ENCODE measurements around the gene ELF1. TPM values are rescaled to one million over a fixed set of nuclear protein-coding genes. Genes with fewer than 3 reads are reported as not detected.

The ELF1 gene
- total and polyA plus RNA-seq, 2 experiments from 2014 or later: 7.0 to 12.7 TPM

DNA sequence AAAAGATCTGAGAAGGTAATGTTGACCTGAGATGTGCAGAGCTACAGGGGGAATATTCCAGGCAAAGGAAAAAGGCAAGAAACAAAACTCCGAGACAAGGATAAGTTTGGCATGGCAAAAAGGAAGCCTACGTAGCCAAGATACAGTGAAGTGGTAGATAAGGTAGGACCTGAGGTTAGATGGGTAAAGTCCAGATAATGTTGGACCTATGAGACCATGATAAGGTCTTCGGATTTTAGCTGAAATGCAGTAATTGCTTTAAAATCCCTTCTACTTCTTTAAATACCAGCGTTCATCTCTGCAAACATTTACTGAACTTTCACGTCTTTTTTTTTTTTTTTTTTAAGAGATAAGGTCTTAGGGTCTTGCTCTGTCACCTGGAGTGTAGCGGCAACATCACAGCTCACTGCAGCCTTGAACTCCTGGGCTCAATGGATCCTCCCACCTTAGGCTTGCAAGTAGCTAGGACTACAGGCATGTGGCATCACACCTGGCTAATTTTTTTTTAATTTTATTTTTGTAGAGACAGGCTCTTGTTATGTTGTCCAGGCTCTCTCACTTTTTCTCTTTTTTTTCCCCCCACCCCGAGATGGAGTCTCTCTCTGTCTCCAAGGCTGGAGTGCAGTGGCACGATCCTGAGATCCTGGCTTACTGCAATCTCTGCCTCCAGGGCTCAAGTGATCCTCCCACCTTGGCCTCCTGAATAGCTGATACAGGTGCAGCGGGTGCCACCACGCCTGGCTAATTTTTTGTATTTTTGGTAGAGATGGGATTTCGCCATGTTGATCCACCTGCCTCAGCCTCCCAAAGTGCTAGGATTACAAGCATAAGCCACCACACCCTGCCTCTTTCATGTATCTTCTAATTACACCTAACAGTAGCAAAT is 38.0 kb upstream of the ELF1 start:
- H3K4me3 Mint-ChIP-seq: no peak overlapping the region
- no peaks in the 10 kb centered on the region for H3K27me3 ChIP-seq (ENCODE audit: insufficient read depth)
- H3K9me3 Mint-ChIP-seq: peaks cover 5% of the 10 kb centered on the region; the same call in 2 of the 3 replicates
- no peaks in the 10 kb centered on the region; the same call in 1 of the 2 replicates for H3F3A ChIP-seq (replicated peaks; ENCODE audit: low read depth)
- no peak overlapping the region for H3K27ac ChIP-seq (ENCODE audit: low read depth)
- no peaks in the 10 kb centered on the region for H3K9me2 ChIP-seq (ENCODE audit: insufficient read depth)
- no peak overlapping the region for H2AFZ ChIP-seq
- H3K4me1 Mint-ChIP-seq: peaks cover 20% of the 10 kb centered on the region
- no peak for TF ChIP-seq STAT1 (IDR thresholded peaks at IDR 0.05; ENCODE audit: unreplicated experiment)
- TF ChIP-seq ZNF331 (CRISPR knock-in tag; IDR thresholded peaks at IDR 0.05; ENCODE audit: low read depth): no peak
- TF ChIP-seq EZH2phosphoT487 (IDR thresholded peaks at IDR 0.05; ENCODE audit: unreplicated experiment): no peak
- TF ChIP-seq ZNF114 (CRISPR knock-in tag; IDR thresholded peaks at IDR 0.05): no peak
- no peaks in the 10 kb centered on the region; the same call in 2 of the 3 replicates for H3K36me3 Mint-ChIP-seq (ENCODE audit: low read depth)
- H4K20me1 ChIP-seq (replicated peaks; ENCODE audit: insufficient read depth): peaks cover 2% of the 10 kb centered on the region; the same call in 1 of the 2 replicates
- no peak for DNase-seq (ENCODE audit: low spot score)
- H3K27ac Mint-ChIP-seq: no peak overlapping the region
- ATAC-seq: no peak
- no peak overlapping the region for H3K4me3 ChIP-seq
- peaks cover 38% of the 10 kb centered on the region for H3K79me2 ChIP-seq (replicated peaks; ENCODE audit: insufficient read depth)
- H3K27me3 Mint-ChIP-seq (ENCODE audit: insufficient read depth, low read depth, poor library complexity): peaks cover 17% of the 10 kb centered on the region
- H3K36me3 ChIP-seq (ENCODE audit: insufficient read depth): no peaks in the 10 kb centered on the region
- peaks cover 8% of the 10 kb centered on the region; the same call in 1 of the 2 replicates for H3K4me1 ChIP-seq (ENCODE audit: insufficient read depth)
- no peak overlapping the region for H3K4me2 ChIP-seq

DNA sequence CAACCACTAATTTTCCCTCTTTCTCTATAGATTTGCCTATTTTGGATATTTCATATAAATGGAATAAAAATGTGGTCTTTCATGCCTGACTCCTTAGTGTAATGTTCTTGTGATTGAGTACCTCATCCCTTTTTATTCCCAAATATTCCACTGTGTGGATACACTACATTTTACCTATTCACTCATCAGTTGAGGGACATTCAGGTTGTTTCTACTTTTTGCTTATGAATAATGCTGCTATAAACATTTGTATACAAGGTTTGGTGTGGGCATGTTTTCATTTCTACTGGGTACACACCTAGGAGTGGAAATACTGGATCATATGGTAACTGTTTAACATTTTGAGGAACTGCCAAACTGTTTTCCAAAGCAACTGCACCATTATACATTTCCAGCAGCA is 37.1 kb upstream of the ELF1 start:
- ATAC-seq (no peak), DNase-seq (ENCODE audit: low spot score) (no peak)
- H3K79me2 ChIP-seq (replicated peaks; ENCODE audit: insufficient read depth): peaks cover 38% of the 10 kb centered on the region
- Mint-ChIP-seq H3K9me3 (peaks cover 5% of the 10 kb centered on the region; the same call in 2 of the 3 replicates), H3K4me1 (peaks cover 20% of the 10 kb centered on the region), H3K36me3 (ENCODE audit: low read depth) (no peaks in the 10 kb centered on the region), H3K4me3 (no peak overlapping the region), H3K27me3 (ENCODE audit: insufficient read depth, low read depth, poor library complexity) (peaks cover 13% of the 10 kb centered on the region), H3K27ac (no peak overlapping the region)
- no peak overlapping the region for H3K4me2 ChIP-seq
- H4K20me1 ChIP-seq (replicated peaks; ENCODE audit: insufficient read depth): peaks cover 2% of the 10 kb centered on the region; the same call in 1 of the 2 replicates
- H3K4me3 ChIP-seq: no peak overlapping the region
- peaks cover 8% of the 10 kb centered on the region; the same call in 1 of the 2 replicates for H3K4me1 ChIP-seq (ENCODE audit: insufficient read depth)
- H2AFZ ChIP-seq: no peak overlapping the region
- H3K27me3 ChIP-seq (ENCODE audit: insufficient read depth): no peaks in the 10 kb centered on the region
- H3K27ac ChIP-seq (ENCODE audit: low read depth): no peak overlapping the region
- H3K9me2 ChIP-seq (ENCODE audit: insufficient read depth): no peaks in the 10 kb centered on the region
- H3F3A ChIP-seq (replicated peaks; ENCODE audit: low read depth): no peaks in the 10 kb centered on the region; the same call in 1 of the 2 replicates
- no peaks in the 10 kb centered on the region for H3K36me3 ChIP-seq (ENCODE audit: insufficient read depth)
- TF ChIP-seq JUNB (IDR thresholded peaks at IDR 0.05; ENCODE audit: unreplicated experiment): no peak
- TF ChIP-seq, protein P1, sequence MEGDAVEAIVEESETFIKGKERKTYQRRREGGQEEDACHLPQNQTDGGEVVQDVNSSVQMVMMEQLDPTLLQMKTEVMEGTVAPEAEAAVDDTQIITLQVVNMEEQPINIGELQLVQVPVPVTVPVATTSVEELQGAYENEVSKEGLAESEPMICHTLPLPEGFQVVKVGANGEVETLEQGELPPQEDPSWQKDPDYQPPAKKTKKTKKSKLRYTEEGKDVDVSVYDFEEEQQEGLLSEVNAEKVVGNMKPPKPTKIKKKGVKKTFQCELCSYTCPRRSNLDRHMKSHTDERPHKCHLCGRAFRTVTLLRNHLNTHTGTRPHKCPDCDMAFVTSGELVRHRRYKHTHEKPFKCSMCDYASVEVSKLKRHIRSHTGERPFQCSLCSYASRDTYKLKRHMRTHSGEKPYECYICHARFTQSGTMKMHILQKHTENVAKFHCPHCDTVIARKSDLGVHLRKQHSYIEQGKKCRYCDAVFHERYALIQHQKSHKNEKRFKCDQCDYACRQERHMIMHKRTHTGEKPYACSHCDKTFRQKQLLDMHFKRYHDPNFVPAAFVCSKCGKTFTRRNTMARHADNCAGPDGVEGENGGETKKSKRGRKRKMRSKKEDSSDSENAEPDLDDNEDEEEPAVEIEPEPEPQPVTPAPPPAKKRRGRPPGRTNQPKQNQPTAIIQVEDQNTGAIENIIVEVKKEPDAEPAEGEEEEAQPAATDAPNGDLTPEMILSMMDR (conservative IDR thresholded peaks at IDR 0.05; ENCODE audit: low read depth in 2 of 2): no peak
- no peak for TF ChIP-seq EZH2phosphoT487 (IDR thresholded peaks at IDR 0.05; ENCODE audit: unreplicated experiment)
- TF ChIP-seq CREB1 (CRISPR knock-in tag; IDR thresholded peaks at IDR 0.05; ENCODE audit: low read depth): no peak
- TF ChIP-seq, protein P2, sequence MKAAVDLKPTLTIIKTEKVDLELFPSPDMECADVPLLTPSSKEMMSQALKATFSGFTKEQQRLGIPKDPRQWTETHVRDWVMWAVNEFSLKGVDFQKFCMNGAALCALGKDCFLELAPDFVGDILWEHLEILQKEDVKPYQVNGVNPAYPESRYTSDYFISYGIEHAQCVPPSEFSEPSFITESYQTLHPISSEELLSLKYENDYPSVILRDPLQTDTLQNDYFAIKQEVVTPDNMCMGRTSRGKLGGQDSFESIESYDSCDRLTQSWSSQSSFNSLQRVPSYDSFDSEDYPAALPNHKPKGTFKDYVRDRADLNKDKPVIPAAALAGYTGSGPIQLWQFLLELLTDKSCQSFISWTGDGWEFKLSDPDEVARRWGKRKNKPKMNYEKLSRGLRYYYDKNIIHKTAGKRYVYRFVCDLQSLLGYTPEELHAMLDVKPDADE (IDR thresholded peaks at IDR 0.05): no peak
- TF ChIP-seq, protein P3, sequence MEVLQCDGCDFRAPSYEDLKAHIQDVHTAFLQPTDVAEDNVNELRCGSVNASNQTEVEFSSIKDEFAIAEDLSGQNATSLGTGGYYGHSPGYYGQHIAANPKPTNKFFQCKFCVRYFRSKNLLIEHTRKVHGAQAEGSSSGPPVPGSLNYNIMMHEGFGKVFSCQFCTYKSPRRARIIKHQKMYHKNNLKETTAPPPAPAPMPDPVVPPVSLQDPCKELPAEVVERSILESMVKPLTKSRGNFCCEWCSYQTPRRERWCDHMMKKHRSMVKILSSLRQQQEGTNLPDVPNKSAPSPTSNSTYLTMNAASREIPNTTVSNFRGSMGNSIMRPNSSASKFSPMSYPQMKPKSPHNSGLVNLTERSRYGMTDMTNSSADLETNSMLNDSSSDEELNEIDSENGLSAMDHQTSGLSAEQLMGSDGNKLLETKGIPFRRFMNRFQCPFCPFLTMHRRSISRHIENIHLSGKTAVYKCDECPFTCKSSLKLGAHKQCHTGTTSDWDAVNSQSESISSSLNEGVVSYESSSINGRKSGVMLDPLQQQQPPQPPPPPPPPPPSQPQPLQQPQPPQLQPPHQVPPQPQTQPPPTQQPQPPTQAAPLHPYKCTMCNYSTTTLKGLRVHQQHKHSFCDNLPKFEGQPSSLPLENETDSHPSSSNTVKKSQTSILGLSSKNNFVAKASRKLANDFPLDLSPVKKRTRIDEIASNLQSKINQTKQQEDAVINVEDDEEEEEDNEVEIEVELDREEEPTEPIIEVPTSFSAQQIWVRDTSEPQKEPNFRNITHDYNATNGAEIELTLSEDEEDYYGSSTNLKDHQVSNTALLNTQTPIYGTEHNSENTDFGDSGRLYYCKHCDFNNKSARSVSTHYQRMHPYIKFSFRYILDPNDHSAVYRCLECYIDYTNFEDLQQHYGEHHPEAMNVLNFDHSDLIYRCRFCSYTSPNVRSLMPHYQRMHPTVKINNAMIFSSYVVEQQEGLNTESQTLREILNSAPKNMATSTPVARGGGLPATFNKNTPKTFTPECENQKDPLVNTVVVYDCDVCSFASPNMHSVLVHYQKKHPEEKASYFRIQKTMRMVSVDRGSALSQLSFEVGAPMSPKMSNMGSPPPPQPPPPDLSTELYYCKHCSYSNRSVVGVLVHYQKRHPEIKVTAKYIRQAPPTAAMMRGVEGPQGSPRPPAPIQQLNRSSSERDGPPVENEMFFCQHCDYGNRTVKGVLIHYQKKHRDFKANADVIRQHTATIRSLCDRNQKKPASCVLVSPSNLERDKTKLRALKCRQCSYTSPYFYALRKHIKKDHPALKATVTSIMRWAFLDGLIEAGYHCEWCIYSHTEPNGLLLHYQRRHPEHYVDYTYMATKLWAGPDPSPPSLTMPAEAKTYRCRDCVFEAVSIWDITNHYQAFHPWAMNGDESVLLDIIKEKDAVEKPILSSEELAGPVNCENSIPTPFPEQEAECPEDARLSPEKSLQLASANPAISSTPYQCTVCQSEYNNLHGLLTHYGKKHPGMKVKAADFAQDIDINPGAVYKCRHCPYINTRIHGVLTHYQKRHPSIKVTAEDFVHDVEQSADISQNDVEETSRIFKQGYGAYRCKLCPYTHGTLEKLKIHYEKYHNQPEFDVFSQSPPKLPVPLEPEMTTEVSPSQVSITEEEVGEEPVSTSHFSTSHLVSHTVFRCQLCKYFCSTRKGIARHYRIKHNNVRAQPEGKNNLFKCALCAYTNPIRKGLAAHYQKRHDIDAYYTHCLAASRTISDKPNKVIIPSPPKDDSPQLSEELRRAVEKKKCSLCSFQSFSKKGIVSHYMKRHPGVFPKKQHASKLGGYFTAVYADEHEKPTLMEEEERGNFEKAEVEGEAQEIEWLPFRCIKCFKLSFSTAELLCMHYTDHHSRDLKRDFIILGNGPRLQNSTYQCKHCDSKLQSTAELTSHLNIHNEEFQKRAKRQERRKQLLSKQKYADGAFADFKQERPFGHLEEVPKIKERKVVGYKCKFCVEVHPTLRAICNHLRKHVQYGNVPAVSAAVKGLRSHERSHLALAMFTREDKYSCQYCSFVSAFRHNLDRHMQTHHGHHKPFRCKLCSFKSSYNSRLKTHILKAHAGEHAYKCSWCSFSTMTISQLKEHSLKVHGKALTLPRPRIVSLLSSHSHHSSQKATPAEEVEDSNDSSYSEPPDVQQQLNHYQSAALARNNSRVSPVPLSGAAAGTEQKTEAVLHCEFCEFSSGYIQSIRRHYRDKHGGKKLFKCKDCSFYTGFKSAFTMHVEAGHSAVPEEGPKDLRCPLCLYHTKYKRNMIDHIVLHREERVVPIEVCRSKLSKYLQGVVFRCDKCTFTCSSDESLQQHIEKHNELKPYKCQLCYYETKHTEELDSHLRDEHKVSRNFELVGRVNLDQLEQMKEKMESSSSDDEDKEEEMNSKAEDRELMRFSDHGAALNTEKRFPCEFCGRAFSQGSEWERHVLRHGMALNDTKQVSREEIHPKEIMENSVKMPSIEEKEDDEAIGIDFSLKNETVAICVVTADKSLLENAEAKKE (CRISPR knock-in tag; IDR thresholded peaks at IDR 0.05): no peak
- TF ChIP-seq EZH2 (IDR thresholded peaks at IDR 0.05; ENCODE audit: low read depth, unreplicated experiment): no peak
- no peak for TF ChIP-seq ZNF331 (CRISPR knock-in tag; IDR thresholded peaks at IDR 0.05; ENCODE audit: low read depth)
- TF ChIP-seq NANOG (IDR thresholded peaks at IDR 0.05; ENCODE audit: borderline replicate concordance): no peak
- TF ChIP-seq POLR2AphosphoS5 (IDR thresholded peaks at IDR 0.05; ENCODE audit: low read depth): no peak
